ENCODE measurements around the gene ERVK3-1. TPM values are rescaled to one million over a fixed set of nuclear protein-coding genes. Genes with fewer than 3 reads are reported as not detected.

ERVK3-1 gene
- total and polyA plus RNA-seq, 2 of the 13 experiments (the other 11 are each of a cell fraction or from before 2014, with no cell fraction given): 28.5 to 38.7 TPM

- TF ChIP-seq PRMT3 (CRISPR knock-in tag; IDR thresholded peaks at IDR 0.05; ENCODE audit: borderline replicate concordance, low read depth) (no peak), PHF5A (CRISPR knock-in tag; IDR thresholded peaks at IDR 0.05; ENCODE audit: low read depth, unreplicated experiment) (no peak), PHF21A (CRISPR knock-in tag; IDR thresholded peaks at IDR 0.05) (no peak), HOXD1 (CRISPR knock-in tag; IDR thresholded peaks at IDR 0.05) (no peak), DMAP1 (CRISPR knock-in tag; IDR thresholded peaks at IDR 0.05) (peak; percentile 82), SSRP1 (CRISPR knock-in tag; IDR thresholded peaks at IDR 0.05) (no peak), ZNF552 (CRISPR knock-in tag; IDR thresholded peaks at IDR 0.05; ENCODE audit: borderline replicate concordance) (no peak; the same call in 1 of the 2 replicates), TRIM24 (CRISPR knock-in tag; IDR thresholded peaks at IDR 0.05) (no peak), DDIT3 (CRISPR knock-in tag; IDR thresholded peaks at IDR 0.05) (no peak), CREB1 (IDR thresholded peaks at IDR 0.05) (peak; percentile 77), CREB1 (CRISPR knock-in tag; IDR thresholded peaks at IDR 0.05) (peak; percentile 93), CEBPG (CRISPR knock-in tag; IDR thresholded peaks at IDR 0.05) (peak; percentile 11; the same call in 1 of the 2 replicates), SATB2 (CRISPR knock-in tag; IDR thresholded peaks at IDR 0.05) (no peak), BCLAF1 (IDR thresholded peaks at IDR 0.05) (no peak), SETDB1 (CRISPR knock-in tag; IDR thresholded peaks at IDR 0.05; ENCODE audit: borderline replicate concordance) (no peak), ATF7 (IDR thresholded peaks at IDR 0.05) (no peak), ATF7 (CRISPR knock-in tag; IDR thresholded peaks at IDR 0.05) (no peak), ZNF264 (CRISPR knock-in tag; IDR thresholded peaks at IDR 0.05) (no peak), PITX1 (CRISPR knock-in tag; IDR thresholded peaks at IDR 0.05) (peak; percentile 63; the same call in 1 of the 2 replicates), ZNF296 (CRISPR knock-in tag; conservative IDR thresholded peaks at IDR 0.05) (no peak), TARDBP (CRISPR knock-in tag; IDR thresholded peaks at IDR 0.05) (peak; percentile 99), ZNF484 (CRISPR knock-in tag; IDR thresholded peaks at IDR 0.05; ENCODE audit: borderline replicate concordance, low read depth) (no peak)
- TF ChIP-seq, protein P1, sequence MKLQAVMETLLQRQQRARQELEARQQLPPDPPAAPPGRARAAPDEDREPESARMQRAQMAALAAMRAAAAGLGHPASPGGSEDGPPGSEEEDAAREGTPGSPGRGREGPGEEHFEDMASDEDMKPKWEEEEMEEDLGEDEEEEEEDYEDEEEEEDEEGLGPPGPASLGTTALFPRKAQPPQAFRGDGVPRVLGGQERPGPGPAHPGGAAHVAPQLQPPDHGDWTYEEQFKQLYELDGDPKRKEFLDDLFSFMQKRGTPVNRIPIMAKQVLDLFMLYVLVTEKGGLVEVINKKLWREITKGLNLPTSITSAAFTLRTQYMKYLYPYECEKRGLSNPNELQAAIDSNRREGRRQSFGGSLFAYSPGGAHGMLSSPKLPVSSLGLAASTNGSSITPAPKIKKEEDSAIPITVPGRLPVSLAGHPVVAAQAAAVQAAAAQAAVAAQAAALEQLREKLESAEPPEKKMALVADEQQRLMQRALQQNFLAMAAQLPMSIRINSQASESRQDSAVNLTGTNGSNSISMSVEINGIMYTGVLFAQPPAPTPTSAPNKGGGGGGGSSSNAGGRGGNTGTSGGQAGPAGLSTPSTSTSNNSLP (IDR thresholded peaks at IDR 0.05; ENCODE audit: low read depth, low read length): no peak
- TF ChIP-seq, protein P2, sequence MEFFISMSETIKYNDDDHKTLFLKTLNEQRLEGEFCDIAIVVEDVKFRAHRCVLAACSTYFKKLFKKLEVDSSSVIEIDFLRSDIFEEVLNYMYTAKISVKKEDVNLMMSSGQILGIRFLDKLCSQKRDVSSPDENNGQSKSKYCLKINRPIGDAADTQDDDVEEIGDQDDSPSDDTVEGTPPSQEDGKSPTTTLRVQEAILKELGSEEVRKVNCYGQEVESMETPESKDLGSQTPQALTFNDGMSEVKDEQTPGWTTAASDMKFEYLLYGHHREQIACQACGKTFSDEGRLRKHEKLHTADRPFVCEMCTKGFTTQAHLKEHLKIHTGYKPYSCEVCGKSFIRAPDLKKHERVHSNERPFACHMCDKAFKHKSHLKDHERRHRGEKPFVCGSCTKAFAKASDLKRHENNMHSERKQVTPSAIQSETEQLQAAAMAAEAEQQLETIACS (CRISPR knock-in tag; IDR thresholded peaks at IDR 0.05): peak; percentile 79
- TF ChIP-seq, protein P3, sequence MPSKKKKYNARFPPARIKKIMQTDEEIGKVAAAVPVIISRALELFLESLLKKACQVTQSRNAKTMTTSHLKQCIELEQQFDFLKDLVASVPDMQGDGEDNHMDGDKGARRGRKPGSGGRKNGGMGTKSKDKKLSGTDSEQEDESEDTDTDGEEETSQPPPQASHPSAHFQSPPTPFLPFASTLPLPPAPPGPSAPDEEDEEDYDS (CRISPR knock-in tag; IDR thresholded peaks at IDR 0.05): peak; percentile 93
Observed at GRCh38 chr19:58305065-58305931, at the start of gene ERVK3-1 (continued).
